Endothelial cell of umbilical vein (primary cell): ENCODE results near the gene FAM83E.

Experiments
- EZH2 ChIP-seq: IDR thresholded peaks from 2 replicates; pipeline ENCODE4 v1.6.1; 2012; ENCODE audit warnings: borderline replicate concordance, low read depth, mild to moderate bottlenecking, moderate library complexity, low read length, inconsistent platforms; ENCODE audit not compliant: severe bottlenecking
- FOS ChIP-seq: IDR thresholded peaks from 2 replicates; pipeline ENCODE4 v1.6.1; 2011; ENCODE audit warnings: mild to moderate bottlenecking, low read length, moderate library complexity, borderline replicate concordance; ENCODE audit not compliant: insufficient read depth
- GATA2 ChIP-seq: IDR thresholded peaks from 2 replicates; pipeline ENCODE4 v1.7.0; 2011; ENCODE audit warnings: low read depth, mild to moderate bottlenecking, moderate library complexity, mixed read lengths, low read length; ENCODE audit not compliant: insufficient read length, insufficient read depth
- JUN ChIP-seq: IDR thresholded peaks from 2 replicates; pipeline ENCODE4 v1.6.1; 2011; ENCODE audit warnings: borderline replicate concordance, low read depth; ENCODE audit not compliant: insufficient read length, insufficient read depth
- MYC ChIP-seq: IDR thresholded peaks from one replicate; pipeline ENCODE4 v1.6.1; 2011; ENCODE audit warnings: mild to moderate bottlenecking, low read depth, low read length
- POLR2A ChIP-seq: IDR thresholded peaks from 2 replicates; pipeline ENCODE4 v1.6.1; 2012; ENCODE audit warnings: low read depth, mild to moderate bottlenecking, control low read depth, low read length
- POLR2AphosphoS5 ChIP-seq: IDR thresholded peaks from 2 replicates; pipeline ENCODE4 v1.6.1; 2012; ENCODE audit warnings: low read depth, mild to moderate bottlenecking, control low read depth, low read length, moderate library complexity; ENCODE audit not compliant: insufficient read depth
- TF ChIP-seq, protein P1 (sequence below), 2 donors: IDR thresholded peaks; 1 replicate in 1 of 2; 2 replicates in 1 of 2; pipeline ENCODE4 v1.5.1; 2011; ENCODE audit warnings: low read length in 2 of 2, mild to moderate bottlenecking in 2 of 2, moderate library complexity in 2 of 2, control low read depth in 1 of 2, inconsistent platforms in 1 of 2, low read depth in 1 of 2; ENCODE audit not compliant: insufficient read depth in 1 of 2; ENCODE audit errors: extremely low read depth in 1 of 2
- TF ChIP-seq, protein P2 (sequence below): IDR thresholded peaks from 2 replicates; pipeline ENCODE4 v1.6.1; 2011; ENCODE audit not compliant: insufficient read depth, insufficient read length

DNA sequence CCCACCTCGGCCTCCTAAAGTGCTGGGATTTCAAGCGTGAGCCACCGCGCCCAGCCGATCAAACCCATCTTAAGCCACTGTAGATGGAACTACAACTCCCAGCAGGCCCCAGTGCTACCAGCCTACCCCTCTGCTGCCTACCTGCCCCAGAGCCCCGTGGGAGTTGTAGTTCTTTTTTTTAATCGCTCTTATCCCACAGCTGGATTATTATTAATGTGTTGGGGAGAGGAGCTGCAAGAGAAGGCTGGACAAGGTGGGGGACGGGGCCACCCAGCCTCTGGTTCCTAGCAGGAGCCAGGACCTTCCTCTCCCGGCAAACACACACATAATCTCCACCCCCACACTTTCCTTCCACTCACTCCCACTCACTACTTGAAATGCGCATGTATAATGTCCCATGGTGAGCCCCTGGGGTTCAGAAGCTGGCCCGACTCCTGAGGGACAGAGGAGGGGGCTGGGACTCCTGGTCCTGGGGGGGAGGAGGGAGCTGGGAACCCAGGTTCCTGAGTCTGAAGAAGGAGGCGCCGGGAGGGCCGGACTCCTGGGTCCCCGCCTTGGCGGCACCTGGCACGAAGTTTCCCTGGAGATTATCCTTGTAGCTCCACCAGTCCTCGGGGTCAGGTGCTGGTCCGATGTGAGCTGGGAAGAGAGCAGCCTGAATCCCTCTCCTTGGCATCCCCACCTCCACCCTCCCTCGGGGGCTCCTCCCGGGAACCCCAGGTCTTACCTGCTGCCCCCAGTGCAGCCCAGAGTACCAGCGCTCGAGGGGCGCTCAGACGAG, 30.2 kb upstream of the FAM83E start:
- TF ChIP-seq, protein P1, sequence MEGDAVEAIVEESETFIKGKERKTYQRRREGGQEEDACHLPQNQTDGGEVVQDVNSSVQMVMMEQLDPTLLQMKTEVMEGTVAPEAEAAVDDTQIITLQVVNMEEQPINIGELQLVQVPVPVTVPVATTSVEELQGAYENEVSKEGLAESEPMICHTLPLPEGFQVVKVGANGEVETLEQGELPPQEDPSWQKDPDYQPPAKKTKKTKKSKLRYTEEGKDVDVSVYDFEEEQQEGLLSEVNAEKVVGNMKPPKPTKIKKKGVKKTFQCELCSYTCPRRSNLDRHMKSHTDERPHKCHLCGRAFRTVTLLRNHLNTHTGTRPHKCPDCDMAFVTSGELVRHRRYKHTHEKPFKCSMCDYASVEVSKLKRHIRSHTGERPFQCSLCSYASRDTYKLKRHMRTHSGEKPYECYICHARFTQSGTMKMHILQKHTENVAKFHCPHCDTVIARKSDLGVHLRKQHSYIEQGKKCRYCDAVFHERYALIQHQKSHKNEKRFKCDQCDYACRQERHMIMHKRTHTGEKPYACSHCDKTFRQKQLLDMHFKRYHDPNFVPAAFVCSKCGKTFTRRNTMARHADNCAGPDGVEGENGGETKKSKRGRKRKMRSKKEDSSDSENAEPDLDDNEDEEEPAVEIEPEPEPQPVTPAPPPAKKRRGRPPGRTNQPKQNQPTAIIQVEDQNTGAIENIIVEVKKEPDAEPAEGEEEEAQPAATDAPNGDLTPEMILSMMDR (IDR thresholded peaks at IDR 0.05; ENCODE audit: extremely low read depth in 1 of 2, insufficient read depth in 1 of 2, low read depth in 1 of 2, low read length in 2 of 2), result no peak
- no peak for TF ChIP-seq POLR2A
- no peak for TF ChIP-seq EZH2
- TF ChIP-seq, protein P2, sequence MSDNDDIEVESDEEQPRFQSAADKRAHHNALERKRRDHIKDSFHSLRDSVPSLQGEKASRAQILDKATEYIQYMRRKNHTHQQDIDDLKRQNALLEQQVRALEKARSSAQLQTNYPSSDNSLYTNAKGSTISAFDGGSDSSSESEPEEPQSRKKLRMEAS, result no peak
- no peak for TF ChIP-seq GATA2
- no peak for TF ChIP-seq POLR2AphosphoS5
- TF ChIP-seq JUN, result no peak
- TF ChIP-seq MYC, result no peak
- no peak for TF ChIP-seq FOS
